HG02642 (cell line): ENCODE results near the gene GRM3.

ENCODE experiments used
- ATAC-seq: cut with Tn5 transposase; IDR thresholded peaks from one replicate; pipeline ENCODE4 v1.9.1; 2021; ENCODE audit warnings: mild to moderate bottlenecking; ENCODE audit not compliant: unreplicated experiment, poor library complexity

The GRM3 gene

GRCh38 chr7:86867163-86867762, 223.6 kb downstream of the GRM3 start:
- ATAC-seq = no peak

GRCh38 chr7:86876146-86876545, 232.4 kb downstream of the GRM3 start:
- no peak for ATAC-seq

- no peak for ATAC-seq
These were observed 240.4 kb downstream of the GRM3 start for GRCh38 chr7:86884152-86884551.

- ATAC-seq = no peak
These were observed 245.8 kb downstream of the GRM3 start for GRCh38 chr7:86889501-86889900.

- ATAC-seq = no peak
These were observed 254.5 kb downstream of the GRM3 start for GRCh38 chr7:86898171-86898570.

- ATAC-seq = no peak
These were observed 257.2 kb downstream of the GRM3 start for GRCh38 chr7:86900886-86901285.

GRCh38 chr7:86904949-86905834, 261.5 kb downstream of the GRM3 start:
- no peak for ATAC-seq

GRCh38 chr7:86908948-86909347, 265.2 kb downstream of the GRM3 start:
- no peak for ATAC-seq

- ATAC-seq = no peak
These were observed 267.9 kb downstream of the GRM3 start for GRCh38 chr7:86911659-86912058.

GRCh38 chr7:86913709-86914108, 270.0 kb downstream of the GRM3 start:
- ATAC-seq = no peak
